ENCODE measurements around the gene CELA1. TPM values are rescaled to one million over a fixed set of nuclear protein-coding genes. Genes with fewer than 3 reads are reported as not detected.
"Not testable (repeated sequence)": the region's sequence is repeated elsewhere in the genome, so short reads cannot be mapped to it uniquely, and the experiment has no call there.

CELA1 gene
- total RNA-seq, 1 donor from 2014 or later = not detected

DNA sequence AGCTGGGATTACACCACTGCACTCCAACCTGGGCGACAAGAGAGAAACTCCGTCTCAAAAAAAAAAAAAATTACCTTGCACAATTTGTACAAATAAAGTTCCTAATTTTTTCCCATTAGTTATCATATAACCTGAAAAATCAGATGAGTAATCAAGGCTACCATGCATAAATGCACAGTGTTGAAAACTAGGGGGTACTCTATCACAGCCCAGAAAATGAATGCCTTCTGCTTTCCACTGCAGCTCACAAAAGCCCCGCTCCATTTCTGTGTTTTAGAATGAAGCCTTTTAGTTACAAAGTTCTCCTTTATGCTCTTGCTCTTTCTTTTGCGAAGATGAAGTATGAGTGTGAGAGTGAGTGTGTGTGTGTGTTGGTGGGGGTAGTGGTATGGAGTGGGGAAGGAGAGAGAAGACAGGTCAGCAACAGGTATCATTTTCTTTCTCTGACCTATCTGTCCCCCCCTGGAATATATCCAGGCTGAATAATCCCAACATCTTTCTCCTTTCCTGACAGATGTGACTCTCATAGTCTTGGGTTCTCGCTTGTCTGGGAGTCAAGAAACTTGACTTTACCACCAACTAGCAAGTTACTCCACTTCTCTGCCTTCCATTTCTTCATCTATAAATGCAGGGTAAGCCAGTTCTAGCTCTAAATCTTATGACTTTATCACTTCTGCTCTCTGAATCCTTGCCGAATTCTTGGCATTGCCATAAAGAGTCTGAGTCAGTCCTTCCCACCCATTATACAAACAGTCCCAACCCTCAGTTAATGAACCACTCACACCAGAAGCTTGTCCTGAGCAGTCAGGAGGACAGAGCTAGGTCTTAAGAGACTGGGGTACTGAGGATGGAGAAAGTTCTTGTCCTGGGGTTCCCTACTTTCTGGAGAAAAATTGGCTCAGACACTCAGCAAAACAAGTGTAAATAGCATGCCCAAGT is 38.6 kb downstream of the CELA1 start:
- DNase-seq = peak; percentile 17

DNA sequence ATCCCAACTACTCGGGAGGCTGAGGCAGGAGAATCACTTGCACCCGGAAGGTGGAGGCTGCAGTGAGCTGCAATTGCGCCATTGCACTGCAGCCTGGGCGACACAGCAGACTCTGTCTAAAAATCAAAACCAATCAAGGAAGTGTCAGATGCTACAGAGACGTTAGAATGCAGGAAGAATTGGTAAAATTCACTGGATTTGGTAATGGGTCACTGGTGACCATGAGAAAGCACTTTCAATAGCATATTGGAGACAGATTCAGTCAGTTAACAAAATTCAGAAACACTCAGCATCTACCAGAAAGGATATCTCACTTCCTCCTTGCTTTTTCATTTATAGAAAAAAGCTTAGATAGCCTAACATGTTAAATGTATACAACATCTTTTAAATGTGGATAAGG is 40.0 kb downstream of the CELA1 start:
- no peak for DNase-seq

DNA sequence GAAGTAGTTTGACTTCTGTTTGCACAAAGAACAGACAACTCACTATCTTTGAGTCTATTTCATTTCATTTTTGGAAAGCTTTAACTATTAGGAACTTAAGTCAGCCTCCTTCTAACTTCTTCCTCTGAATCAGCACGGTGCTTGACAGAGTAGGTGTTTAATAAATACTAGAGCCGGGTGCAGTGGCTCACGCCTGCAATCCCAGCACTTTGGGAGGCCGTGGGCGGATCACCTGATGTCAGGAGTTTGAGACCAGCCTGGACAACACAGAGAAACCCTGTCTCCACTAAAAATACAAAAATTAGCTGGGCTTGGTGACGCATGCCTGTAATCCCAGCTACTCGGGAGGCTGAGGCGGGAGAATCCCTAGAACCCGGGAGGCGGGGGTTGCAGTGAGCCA is 45.7 kb downstream of the CELA1 start:
- DNase-seq = not testable (repeated sequence)

DNA sequence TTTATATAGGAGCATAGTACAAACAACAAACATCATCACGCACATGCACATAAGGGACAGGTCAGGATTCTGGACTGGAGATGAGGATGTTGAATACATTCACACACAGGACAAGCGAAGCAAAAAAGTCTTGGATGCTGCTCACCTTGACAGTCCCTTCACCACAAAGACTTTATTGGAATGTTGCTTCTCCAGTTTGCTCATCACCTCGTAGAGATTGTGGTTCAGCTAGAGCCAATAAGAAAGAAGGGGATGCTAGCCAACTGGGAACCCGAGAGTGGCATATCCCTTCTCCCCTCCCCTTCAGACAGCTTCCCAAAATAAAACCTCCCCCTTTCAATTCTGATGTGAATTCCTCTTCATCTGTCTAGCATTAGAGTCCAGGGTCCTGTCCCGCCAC is 50.8 kb downstream of the CELA1 start:
- no peak for DNase-seq

DNA sequence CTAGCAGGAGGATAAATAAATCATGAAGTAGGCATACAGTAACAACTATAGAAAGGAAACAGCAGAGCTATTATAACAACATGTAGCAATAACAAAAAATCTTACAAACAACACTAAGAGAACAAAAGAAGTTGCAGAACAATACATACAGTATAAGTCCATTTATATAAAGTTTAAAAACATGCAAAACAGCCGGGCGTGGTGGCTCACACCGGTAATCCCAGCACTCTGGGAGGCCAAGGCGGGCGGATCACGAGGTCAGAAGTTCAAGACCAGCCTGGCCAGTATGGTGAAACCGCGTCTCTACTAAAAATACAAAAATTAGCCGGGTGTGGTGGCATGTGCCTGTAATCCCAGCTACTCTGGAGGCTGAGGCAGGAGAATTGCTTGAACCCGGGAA is 52.4 kb downstream of the CELA1 start:
- DNase-seq = not testable (repeated sequence)

DNA sequence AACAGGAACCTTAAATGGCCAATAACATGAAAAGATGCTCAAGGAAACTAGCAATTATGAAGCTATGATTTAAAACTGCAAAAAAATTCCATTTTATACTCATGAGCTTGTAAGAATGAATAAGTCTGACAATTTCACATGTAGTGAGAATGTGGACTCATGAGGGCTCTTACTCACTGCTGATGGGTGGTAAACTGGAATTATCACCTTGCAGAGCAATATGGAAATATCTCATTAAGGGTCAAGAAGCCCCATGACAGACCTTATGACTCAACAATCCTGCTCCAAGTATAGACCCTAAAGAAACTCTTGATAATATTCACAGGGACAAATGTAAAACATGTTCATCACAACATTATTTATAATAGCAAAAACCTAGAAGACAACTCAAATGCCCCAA is 52.8 kb downstream of the CELA1 start:
- peak; percentile 4 for DNase-seq

DNA sequence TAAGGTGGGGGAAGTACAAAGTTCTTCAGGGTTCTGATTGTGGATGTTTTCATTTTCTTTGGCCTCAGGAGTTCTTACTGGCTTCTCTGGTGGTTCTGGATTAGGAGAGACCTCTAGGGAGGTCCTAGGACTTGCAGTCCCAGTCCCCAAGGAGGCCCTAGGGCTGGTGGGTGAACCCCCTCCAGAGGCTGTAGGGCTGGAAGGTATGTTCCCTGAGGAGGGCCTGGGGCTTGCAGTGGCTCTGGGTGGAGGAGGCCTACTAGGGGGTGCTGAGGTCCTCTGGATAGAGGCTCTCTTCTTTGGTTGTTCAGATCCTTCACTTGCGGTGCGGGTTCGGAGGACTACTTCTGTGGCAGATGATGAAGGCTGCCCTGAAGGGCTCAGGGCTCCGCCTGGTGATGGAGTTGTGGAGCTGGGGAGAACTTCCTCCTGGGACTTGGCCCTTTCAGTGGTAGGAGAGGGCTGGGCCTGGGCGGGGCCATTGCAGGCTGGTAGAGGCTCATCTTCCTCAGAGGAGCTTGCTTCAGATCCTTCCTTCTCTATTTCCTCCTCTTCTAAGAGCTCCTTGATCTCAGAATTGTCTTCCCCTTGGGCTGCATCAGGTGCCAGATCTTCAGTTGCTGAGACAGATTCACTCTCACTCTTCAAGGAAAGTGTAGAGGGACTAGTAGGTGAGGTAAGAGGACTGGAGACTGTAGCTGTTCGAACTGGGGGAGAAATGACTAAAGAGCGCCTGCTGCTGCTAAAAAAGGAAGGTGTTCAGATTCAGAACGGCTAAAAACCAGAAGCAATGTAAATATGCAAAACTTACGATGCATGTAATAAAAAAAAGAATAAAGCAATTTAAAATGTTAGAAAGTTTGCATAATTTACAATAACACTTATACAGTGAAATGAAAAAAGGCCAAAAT is 54.6 kb downstream of the CELA1 start:
- not testable (repeated sequence) for DNase-seq

DNA sequence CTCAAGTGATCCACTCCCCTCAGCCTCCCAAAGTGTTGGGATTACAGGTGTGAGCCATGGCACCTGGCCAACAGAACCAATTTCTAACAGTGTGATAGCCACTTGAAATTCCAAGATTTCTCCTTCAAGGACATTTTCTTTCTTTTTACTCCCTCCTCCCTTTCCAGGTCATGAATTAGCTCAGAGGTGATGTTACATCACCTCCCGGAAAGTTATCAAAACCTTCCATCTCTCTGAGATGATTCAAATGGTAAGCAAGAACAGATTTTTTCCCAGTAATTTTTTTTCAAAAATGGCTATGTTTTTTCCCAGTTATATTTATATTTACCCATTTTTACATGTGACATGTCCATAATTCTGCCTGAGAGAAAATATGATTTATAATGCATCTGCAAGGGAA is 60.6 kb downstream of the CELA1 start:
- DNase-seq = no peak

DNA sequence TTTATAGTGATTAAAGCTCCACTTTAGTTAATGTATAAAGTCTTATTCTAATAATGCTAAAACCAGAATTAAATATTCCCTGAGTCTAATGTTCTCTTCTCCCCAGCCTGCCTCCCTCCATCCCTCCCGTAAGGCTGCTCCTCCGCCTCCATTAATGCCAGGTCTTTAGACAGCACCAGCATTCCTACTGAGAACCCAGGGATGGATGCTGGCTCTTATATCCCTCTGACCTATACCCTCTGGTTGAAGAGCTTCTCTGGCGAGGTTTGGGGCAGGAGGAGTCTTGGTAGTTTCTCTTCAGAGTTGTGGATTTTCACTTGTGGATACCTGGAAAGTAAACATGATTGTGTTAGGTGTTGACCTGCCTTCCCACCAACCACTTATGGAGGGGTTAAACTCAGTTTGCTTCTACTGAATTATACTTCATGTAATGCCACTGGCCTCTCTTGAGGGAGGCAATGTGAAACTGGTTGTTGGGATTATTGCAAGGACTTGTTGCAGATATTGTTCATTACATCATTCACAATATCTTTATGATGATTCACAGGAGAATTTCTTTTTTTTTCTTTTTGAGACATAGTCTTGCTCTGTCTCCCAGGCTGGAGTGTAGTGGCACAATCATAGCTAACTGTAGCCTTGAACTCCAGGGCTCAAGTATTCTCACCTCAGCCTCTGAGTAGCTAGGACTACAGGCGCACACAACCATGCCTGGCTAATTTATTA is 65.1 kb downstream of the CELA1 start:
- no peak for DNase-seq

Other genes with a start within 250 kb of the CELA1 start
- gene TFCP2, start 173.5 kb downstream of the CELA1 start, total RNA-seq = 10.9 and 20.8 TPM in 2 replicates
- 2.6 and 4.8 TPM in 2 replicates for gene POU6F1, start 128.6 kb downstream of the CELA1 start, total RNA-seq
- gene DAZAP2, start 107.9 kb downstream of the CELA1 start, total RNA-seq = 78.6 and 129 TPM in 2 replicates
- gene SMAGP, start 76.3 kb downstream of the CELA1 start, total RNA-seq = 15.1 and 24.0 TPM in 2 replicates
- gene BIN2, start 22.5 kb downstream of the CELA1 start, total RNA-seq = not detected in 2 replicates
- 19.9 and 38.8 TPM in 2 replicates for gene GALNT6, start 44.7 kb upstream of the CELA1 start, total RNA-seq
- 1.3 and 1.7 TPM in 2 replicates for gene SLC4A8, start 78.2 kb upstream of the CELA1 start, total RNA-seq
- 0.42 and 1.5 TPM in 2 replicates for gene SCN8A, start 244.6 kb upstream of the CELA1 start, total RNA-seq

All from dermis blood vessel endothelial cell (primary cell).